ENCODE measurements around the gene GMNN.

DNA sequence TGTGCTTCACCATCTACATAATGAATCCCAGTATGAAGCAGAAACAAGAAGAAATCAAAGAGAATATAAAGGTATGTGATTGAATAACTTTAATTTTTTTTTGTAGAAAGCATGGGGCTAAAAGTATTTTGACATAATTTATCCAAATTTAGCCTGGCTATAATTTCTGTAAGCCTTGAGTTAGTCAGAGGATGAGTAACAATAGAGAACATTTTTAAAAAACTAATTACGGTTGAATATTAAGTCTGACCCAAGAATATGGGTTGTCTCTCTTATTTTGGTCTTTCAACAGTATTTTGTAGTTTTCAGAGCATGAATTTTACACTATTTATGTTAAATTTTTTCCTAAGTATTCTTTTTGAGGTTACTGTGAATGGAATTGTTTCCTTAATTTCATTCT, 2.5 kb downstream of the GMNN start:
- TF ChIP-seq, protein P1, sequence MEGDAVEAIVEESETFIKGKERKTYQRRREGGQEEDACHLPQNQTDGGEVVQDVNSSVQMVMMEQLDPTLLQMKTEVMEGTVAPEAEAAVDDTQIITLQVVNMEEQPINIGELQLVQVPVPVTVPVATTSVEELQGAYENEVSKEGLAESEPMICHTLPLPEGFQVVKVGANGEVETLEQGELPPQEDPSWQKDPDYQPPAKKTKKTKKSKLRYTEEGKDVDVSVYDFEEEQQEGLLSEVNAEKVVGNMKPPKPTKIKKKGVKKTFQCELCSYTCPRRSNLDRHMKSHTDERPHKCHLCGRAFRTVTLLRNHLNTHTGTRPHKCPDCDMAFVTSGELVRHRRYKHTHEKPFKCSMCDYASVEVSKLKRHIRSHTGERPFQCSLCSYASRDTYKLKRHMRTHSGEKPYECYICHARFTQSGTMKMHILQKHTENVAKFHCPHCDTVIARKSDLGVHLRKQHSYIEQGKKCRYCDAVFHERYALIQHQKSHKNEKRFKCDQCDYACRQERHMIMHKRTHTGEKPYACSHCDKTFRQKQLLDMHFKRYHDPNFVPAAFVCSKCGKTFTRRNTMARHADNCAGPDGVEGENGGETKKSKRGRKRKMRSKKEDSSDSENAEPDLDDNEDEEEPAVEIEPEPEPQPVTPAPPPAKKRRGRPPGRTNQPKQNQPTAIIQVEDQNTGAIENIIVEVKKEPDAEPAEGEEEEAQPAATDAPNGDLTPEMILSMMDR (optimal IDR thresholded peaks at IDR 0.05 in 1 of 3, IDR thresholded peaks at IDR 0.05 in 1 of 3, conservative IDR thresholded peaks at IDR 0.05 in 1 of 3; ENCODE audit: extremely low read depth in 1 of 3, insufficient read depth in 2 of 3, low read length in 3 of 3) = no peak
- no peak for TF ChIP-seq EZH2 (IDR thresholded peaks at IDR 0.05; ENCODE audit: low read length)

Measured in keratinocyte (primary cell).